WERI-Rb-1 (cell line): ENCODE measurements around the gene OTOGL.

ENCODE experiments used
- DNase-seq: peaks from one replicate; pipeline ENCODE4 v3.0.0-alpha.2; 2020
- H3K27ac ChIP-seq: fragments of 250-450 bp; sonication (Bioruptor Pico); 2 replicates; pipeline ENCODE4 v1.5.1; 2020; ENCODE audit warnings: mild to moderate bottlenecking, moderate library complexity
- H3K27me3 ChIP-seq: fragments of 250-450 bp; sonication (Bioruptor Pico); 2 replicates; pipeline ENCODE4 v1.5.1; 2021; ENCODE audit warnings: mild to moderate bottlenecking, low read depth, moderate library complexity; ENCODE audit not compliant: insufficient read depth, severe bottlenecking
- H3K36me3 ChIP-seq: fragments of 250-450 bp; sonication (Bioruptor Pico); 2 replicates; pipeline ENCODE4 v1.5.1; 2020; ENCODE audit warnings: mild to moderate bottlenecking, moderate library complexity
- H3K4me3 ChIP-seq: 2 replicates; pipeline ENCODE4 v1.5.1; 2011; ENCODE audit warnings: low read depth, mild to moderate bottlenecking, control low read depth, low read length
- H3K9me3 ChIP-seq: fragments of 250-450 bp; sonication (Bioruptor Pico); 2 replicates; pipeline ENCODE4 v1.5.1; 2021; ENCODE audit warnings: mild to moderate bottlenecking, moderate library complexity; ENCODE audit not compliant: severe bottlenecking
- CTCF ChIP-seq: IDR thresholded peaks from 2 replicates; pipeline ENCODE4 v1.5.1; 2011; ENCODE audit warnings: low read depth, mild to moderate bottlenecking, control low read depth, inconsistent platforms, low read length

The OTOGL gene

GRCh38 chr12:80156306-80156705 is 57.0 kb downstream of the OTOGL start:
- H3K4me3 ChIP-seq = no peak overlapping the region
- H3K9me3 ChIP-seq = no peaks in the 10 kb centered on the region
- H3K27ac ChIP-seq = no peak overlapping the region
- H3K27me3 ChIP-seq = no peaks in the 10 kb centered on the region
- no peaks in the 10 kb centered on the region for H3K36me3 ChIP-seq
- no peak for TF ChIP-seq CTCF
- DNase-seq = no peak

GRCh38 chr12:80157645-80158044 is 58.3 kb downstream of the OTOGL start:
- H3K36me3 ChIP-seq = no peaks in the 10 kb centered on the region
- no peaks in the 10 kb centered on the region for H3K9me3 ChIP-seq
- no peak overlapping the region for H3K27ac ChIP-seq
- DNase-seq = no peak
- no peaks in the 10 kb centered on the region for H3K27me3 ChIP-seq
- H3K4me3 ChIP-seq = no peak overlapping the region
- no peak for TF ChIP-seq CTCF

GRCh38 chr12:80161612-80162011 is 62.3 kb downstream of the OTOGL start:
- Histone ChIP-seq H3K27ac (no peak overlapping the region), H3K9me3 (no peaks in the 10 kb centered on the region), H3K4me3 (no peak overlapping the region), H3K36me3 (no peaks in the 10 kb centered on the region), H3K27me3 (no peaks in the 10 kb centered on the region)
- DNase-seq = no peak
- no peak for TF ChIP-seq CTCF

- Histone ChIP-seq H3K36me3 (no peaks in the 10 kb centered on the region), H3K27ac (no peak overlapping the region), H3K9me3 (no peaks in the 10 kb centered on the region), H3K4me3 (no peak overlapping the region), H3K27me3 (no peaks in the 10 kb centered on the region)
- DNase-seq = no peak
- TF ChIP-seq CTCF = no peak
These were observed 62.8 kb downstream of the OTOGL start for GRCh38 chr12:80162177-80162576.

GRCh38 chr12:80165746-80166145 is 66.4 kb downstream of the OTOGL start:
- Histone ChIP-seq H3K4me3 (no peak overlapping the region), H3K36me3 (no peaks in the 10 kb centered on the region), H3K9me3 (no peaks in the 10 kb centered on the region), H3K27me3 (no peaks in the 10 kb centered on the region), H3K27ac (peak overlapping the region; percentile 78)
- DNase-seq = peak; percentile 67
- TF ChIP-seq CTCF = no peak

- H3K4me3 ChIP-seq = no peak overlapping the region
- peak overlapping the region; percentile 78; the same call in 1 of the 2 replicates for H3K27ac ChIP-seq
- no peak for DNase-seq
- TF ChIP-seq CTCF = no peak
- no peaks in the 10 kb centered on the region for H3K27me3 ChIP-seq
- no peaks in the 10 kb centered on the region for H3K36me3 ChIP-seq
- H3K9me3 ChIP-seq = no peaks in the 10 kb centered on the region
These were observed 67.4 kb downstream of the OTOGL start for GRCh38 chr12:80166751-80167150.
